H1 (cell line): ENCODE measurements around the gene TIFAB. TPM values are rescaled to one million over a fixed set of nuclear protein-coding genes. Genes with fewer than 3 reads are reported as not detected.

ENCODE experiments used
- CTCF ChIA-PET: fragments of 300-600 bp; sonication (Branson Sonifier 250); formaldehyde crosslinking; loops from one replicate; lab custom pipeline; 2021; ENCODE audit not compliant: partially characterized antibody; lab: Charles Lee
- POLR2A ChIA-PET: fragments of 300-600 bp; sonication (Branson Sonifier 250); formaldehyde crosslinking; loops from one replicate; lab custom pipeline; 2021; ENCODE audit warnings: inconsistent platforms; ENCODE audit not compliant: partially characterized antibody; lab: Charles Lee
- DNase-seq, 2 experiments: peaks; one replicate each; pipeline versions ENCODE4 v3.0.0 to v3.0.0-alpha.2; 2010 to 2022; ENCODE audit warnings: low spot score in 2 of 2, low read depth in 1 of 2, mixed read lengths in 1 of 2
- FAIRE-seq: peaks from 2 replicates; lab custom pipeline; 2011; peaks lifted over from hg19 to GRCh38; lab: Jason Lieb, UNC
- H2AFZ ChIP-seq: 2 replicates; pipeline ENCODE4 v1.8.1; 2012; ENCODE audit warnings: low read length, inconsistent platforms
- H2AK5ac ChIP-seq: 2 replicates; pipeline ENCODE4 v1.6.1; 2013; ENCODE audit warnings: low read depth, low read length
- H2BK120ac ChIP-seq: replicated peaks from 2 replicates; pipeline ENCODE3; 2013; ENCODE audit warnings: low read depth, low read length, inconsistent platforms
- H2BK12ac ChIP-seq: 2 replicates; pipeline ENCODE4 v1.6.1; 2013; ENCODE audit warnings: low read depth, low read length
- H2BK15ac ChIP-seq: 2 replicates; pipeline ENCODE4 v1.6.1; 2013; ENCODE audit warnings: low read length
- H2BK20ac ChIP-seq: 2 replicates; pipeline ENCODE4 v1.6.1; 2013; ENCODE audit warnings: low read length
- H2BK5ac ChIP-seq: 2 replicates; pipeline ENCODE4 v1.6.1; 2013; ENCODE audit warnings: low read depth, low read length
- H3K14ac ChIP-seq: 2 replicates; pipeline ENCODE4 v1.6.1; 2013; ENCODE audit warnings: inconsistent platforms; ENCODE audit not compliant: insufficient read length
- H3K18ac ChIP-seq: 2 replicates; pipeline ENCODE4 v1.6.1; 2013; ENCODE audit warnings: low read length; ENCODE audit errors: extremely low read depth
- H3K23ac ChIP-seq: 2 replicates; pipeline ENCODE4 v1.6.1; 2013; ENCODE audit warnings: inconsistent platforms; ENCODE audit not compliant: insufficient read length
- H3K23me2 ChIP-seq: 2 replicates; pipeline ENCODE4 v1.6.1; 2013; ENCODE audit warnings: low read depth, low read length
- H3K27ac ChIP-seq: 2 replicates; pipeline ENCODE4 v1.6.1; 2011; ENCODE audit warnings: low read depth, low read length, inconsistent platforms
- H3K27me3 ChIP-seq, 4 experiments: replicated peaks in 1 of 4; 1 replicate in 1 of 4; 2 replicates in 3 of 4; pipeline versions ENCODE4 v1.6.1 to v1.8.1; 2011 to 2013; ENCODE audit warnings: low read length in 3 of 4, mild to moderate bottlenecking in 3 of 4, inconsistent platforms in 2 of 4, mixed read lengths in 2 of 4, moderate library complexity in 1 of 4; ENCODE audit not compliant: control insufficient read depth in 3 of 4, insufficient read depth in 3 of 4; ENCODE audit errors: extremely low read depth in 1 of 4
- H3K36me3 ChIP-seq, 4 experiments: 2 replicates each; pipeline versions ENCODE4 v1.6.1 to v1.8.1; 2011 to 2013; ENCODE audit warnings: mild to moderate bottlenecking in 4 of 4, low read length in 3 of 4, moderate library complexity in 2 of 4, control low read depth in 1 of 4, inconsistent platforms in 1 of 4; ENCODE audit not compliant: insufficient read depth in 4 of 4, control insufficient read depth in 2 of 4
- H3K4ac ChIP-seq: replicated peaks from 2 replicates; pipeline ENCODE3; 2013; ENCODE audit warnings: low read length, low read depth, mixed read lengths, inconsistent platforms; ENCODE audit not compliant: insufficient read length
- H3K4me1 ChIP-seq, 4 experiments: replicated peaks in 1 of 4; 1 replicate in 1 of 4; 2 replicates in 3 of 4; pipeline versions ENCODE4 v1.6.1 to v1.8.1; 2011 to 2013; ENCODE audit warnings: low read length in 3 of 4, inconsistent platforms in 2 of 4, mixed read lengths in 1 of 4; ENCODE audit not compliant: insufficient read depth in 4 of 4, control insufficient read depth in 3 of 4
- H3K4me2 ChIP-seq, 2 experiments: 2 replicates each; pipeline versions ENCODE4 v1.6.1 to v1.8.1; 2011 to 2013; ENCODE audit warnings: low read depth in 2 of 2, low read length in 2 of 2, control low read depth in 1 of 2, inconsistent platforms in 1 of 2, mild to moderate bottlenecking in 1 of 2; ENCODE audit not compliant: insufficient read depth in 1 of 2
- H3K4me3 ChIP-seq, 4 experiments: fragments of 200-600, 300-600 bp in 1 of 4; sonication (generic), shearing (Covaris generic), sonication (Bioruptor Twin) in 1 of 4; 2 replicates each; pipeline versions ENCODE4 v1.5.1 to v1.8.1; 2011 to 2016; ENCODE audit warnings: low read length in 4 of 4, low read depth in 3 of 4, control low read depth in 2 of 4, inconsistent platforms in 2 of 4, mild to moderate bottlenecking in 2 of 4, mixed read lengths in 1 of 4, moderate library complexity in 1 of 4; ENCODE audit not compliant: insufficient read depth in 2 of 4; ENCODE audit errors: extremely low read depth in 1 of 4
- H3K56ac ChIP-seq: replicated peaks from 2 replicates; pipeline ENCODE3; 2013; ENCODE audit warnings: low read depth, mild to moderate bottlenecking, mixed read lengths, low read length, inconsistent platforms; ENCODE audit not compliant: insufficient read length
- H3K79me1 ChIP-seq: 2 replicates; pipeline ENCODE4 v1.6.1; 2013; ENCODE audit warnings: low read depth, low read length, control low read depth
- H3K79me2 ChIP-seq, 2 experiments: 2 replicates each; pipeline versions ENCODE4 v1.6.1 to v1.8.1; 2012 to 2013; ENCODE audit warnings: low read length in 2 of 2, mild to moderate bottlenecking in 2 of 2, inconsistent platforms in 1 of 2; ENCODE audit not compliant: insufficient read depth in 2 of 2, control insufficient read depth in 1 of 2
- H3K9ac ChIP-seq, 4 experiments: replicated peaks in 1 of 4; 1 replicate in 1 of 4; 2 replicates in 3 of 4; pipeline versions ENCODE4 v1.6.1 to v1.8.1; 2011 to 2013; ENCODE audit warnings: low read depth in 3 of 4, low read length in 3 of 4, control low read depth in 2 of 4, mild to moderate bottlenecking in 2 of 4, moderate library complexity in 2 of 4, inconsistent platforms in 1 of 4; ENCODE audit errors: extremely low read depth in 1 of 4
- H3K9me3 ChIP-seq, 2 experiments: 2 replicates each; pipeline versions ENCODE4 v1.6.1 to v1.8.1; 2012 to 2013; ENCODE audit warnings: mild to moderate bottlenecking in 2 of 2, moderate library complexity in 2 of 2, control low read depth in 1 of 2, inconsistent platforms in 1 of 2, low read depth in 1 of 2, low read length in 1 of 2, mixed read lengths in 1 of 2; ENCODE audit not compliant: insufficient read depth in 2 of 2
- H4K20me1 ChIP-seq, 2 experiments: replicated peaks in 1 of 2; 2 replicates each; pipeline versions ENCODE3 to v1.8.1; 2011 to 2013; ENCODE audit warnings: inconsistent platforms in 2 of 2, low read length in 2 of 2, mild to moderate bottlenecking in 1 of 2; ENCODE audit not compliant: insufficient read depth in 2 of 2, control insufficient read depth in 1 of 2
- H4K5ac ChIP-seq: 2 replicates; pipeline ENCODE4 v1.6.1; 2013; ENCODE audit warnings: low read length, low read depth, mixed read lengths, inconsistent platforms; ENCODE audit not compliant: insufficient read length
- H4K8ac ChIP-seq: 2 replicates; pipeline ENCODE4 v1.8.0; 2013; ENCODE audit warnings: mild to moderate bottlenecking, moderate library complexity, low read length, inconsistent platforms; ENCODE audit not compliant: insufficient read depth; ENCODE audit errors: extremely low read depth
- H4K91ac ChIP-seq: replicated peaks from 2 replicates; pipeline ENCODE3; 2013; ENCODE audit warnings: low read length, mixed read lengths, inconsistent platforms; ENCODE audit not compliant: insufficient read length
- KDM5A ChIP-seq: fragments of 200-600 bp; IDR thresholded peaks from 2 replicates; pipeline ENCODE4 v1.7.1; 2012; ENCODE audit warnings: mild to moderate bottlenecking, low read length, inconsistent platforms, mixed read lengths
- ZNF274 ChIP-seq: IDR thresholded peaks from 2 replicates; pipeline ENCODE4 v1.7.0; 2012; ENCODE audit warnings: low read length, borderline replicate concordance; ENCODE audit errors: extremely low read depth
- WGBS, 2 experiments: shearing (Covaris generic) in 1 of 2; methylation state at CpG; one replicate each; pipeline versions ENCODE4 v1.1.6 to v1.1.7; 2013 to 2015; ENCODE audit warnings: low lambda C conversion rate in 2 of 2, mixed read lengths in 2 of 2, inconsistent platforms in 1 of 2, low coverage in 1 of 2, missing lambda C conversion rate in 1 of 2; ENCODE audit not compliant: insufficient replicate concordance in 2 of 2, insufficient coverage in 1 of 2, insufficient read length in 1 of 2; ENCODE audit errors: extremely low coverage in 1 of 2, missing lambda C conversion rate in 1 of 2; 5-methylcytosine and 5-hydroxymethylcytosine counted together
- polyA plus RNA-seq, 7 experiments: library from polyadenylated mRNA; depleted of rRNA in 3 of 7; stranded (reverse) in 5 of 7; unstranded in 2 of 7; fragments of >200 nt in 5 of 7; fragments of 200-250 nt in 2 of 7; gene quantifications; 1 replicate in 5 of 7; 2 replicates in 1 of 7; 4 replicates in 1 of 7; pipeline versions ENCODE4 v1.2.1 to v1.2.3, GENCODE V29; 2011 to 2013; ENCODE audit warnings: missing spikeins in 2 of 7, mixed read lengths in 2 of 7
- total RNA-seq: library from RNA; stranded (reverse); fragmentation: NEBNext Ultra II Directional; extraction: Animal tissue kit (Norgen Biotek cat#: 25700); gene quantifications from 2 replicates; pipeline ENCODE4 v1.2.1, GENCODE V29; 2021
- TF ChIP-seq, protein P1 (sequence below), 3 experiments: IDR thresholded peaks; 1 replicate in 2 of 3; 2 replicates in 1 of 3; pipeline versions ENCODE4 v1.5.1 to v1.6.1; 2011; ENCODE audit warnings: low read length in 3 of 3, mild to moderate bottlenecking in 3 of 3, inconsistent platforms in 2 of 3, low read depth in 1 of 3, moderate library complexity in 1 of 3; ENCODE audit not compliant: insufficient read depth in 1 of 3; ENCODE audit errors: control extremely low read depth in 1 of 3

The TIFAB gene
- total and polyA plus RNA-seq, 2 of the 8 experiments (the other 6 are each of a cell fraction or from before 2014, with no cell fraction given): not detected

GRCh38 chr5:135432113-135432512 is 20.0 kb downstream of the TIFAB start:
- Histone ChIP-seq H2BK12ac (no peak overlapping the region), H3K79me2 (no peaks in the 10 kb centered on the region), H3K27me3 (no peaks in the 10 kb centered on the region), H3K9ac (no peak overlapping the region), H2BK120ac (no peak overlapping the region), H3K23ac (no peak overlapping the region), H2AK5ac (no peak overlapping the region), H3K18ac (no peak overlapping the region), H3K4me2 (no peak overlapping the region), H3K4me3 (no peak overlapping the region), H3K4me1 (no peaks in the 10 kb centered on the region; a peak in 1 of 7 replicates), H3K36me3 (no peaks in the 10 kb centered on the region), H4K5ac (no peak overlapping the region), H2BK5ac (no peak overlapping the region), H2BK20ac (no peak overlapping the region), H3K9me3 (peaks cover 0 to 6% of the 10 kb centered on the region in 2 experiments; a peak in 2 of 4 replicates), H3K56ac (no peak overlapping the region), H3K27ac (no peak overlapping the region), H3K14ac (no peak overlapping the region), H2AFZ (no peak overlapping the region), H2BK15ac (no peak overlapping the region), H3K23me2 (no peaks in the 10 kb centered on the region), H4K91ac (no peak overlapping the region), H4K8ac (no peak overlapping the region; the same call in 1 of the 2 replicates), H4K20me1 (no peaks in the 10 kb centered on the region), H3K79me1 (no peaks in the 10 kb centered on the region), H3K4ac (no peak overlapping the region)
- POLR2A ChIA-PET: no interaction called here
- CTCF ChIA-PET: interaction anchor here (1.4 to 1.8 kb wide), 2 partner anchors 9 to 49 kb away, joined by 4 to 5 read pairs; no protein-coding TSS in a partner anchor
- WGBS, 2 experiments: 85% methylated on average over 4 of the region's 4 CpGs; no CpG with 5 or more reads in 1 of the 2 experiments
- FAIRE-seq: no peak
- TF ChIP-seq KDM5A (no peak), ZNF274 (no peak)
- TF ChIP-seq, protein P1, sequence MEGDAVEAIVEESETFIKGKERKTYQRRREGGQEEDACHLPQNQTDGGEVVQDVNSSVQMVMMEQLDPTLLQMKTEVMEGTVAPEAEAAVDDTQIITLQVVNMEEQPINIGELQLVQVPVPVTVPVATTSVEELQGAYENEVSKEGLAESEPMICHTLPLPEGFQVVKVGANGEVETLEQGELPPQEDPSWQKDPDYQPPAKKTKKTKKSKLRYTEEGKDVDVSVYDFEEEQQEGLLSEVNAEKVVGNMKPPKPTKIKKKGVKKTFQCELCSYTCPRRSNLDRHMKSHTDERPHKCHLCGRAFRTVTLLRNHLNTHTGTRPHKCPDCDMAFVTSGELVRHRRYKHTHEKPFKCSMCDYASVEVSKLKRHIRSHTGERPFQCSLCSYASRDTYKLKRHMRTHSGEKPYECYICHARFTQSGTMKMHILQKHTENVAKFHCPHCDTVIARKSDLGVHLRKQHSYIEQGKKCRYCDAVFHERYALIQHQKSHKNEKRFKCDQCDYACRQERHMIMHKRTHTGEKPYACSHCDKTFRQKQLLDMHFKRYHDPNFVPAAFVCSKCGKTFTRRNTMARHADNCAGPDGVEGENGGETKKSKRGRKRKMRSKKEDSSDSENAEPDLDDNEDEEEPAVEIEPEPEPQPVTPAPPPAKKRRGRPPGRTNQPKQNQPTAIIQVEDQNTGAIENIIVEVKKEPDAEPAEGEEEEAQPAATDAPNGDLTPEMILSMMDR (IDR thresholded peaks at IDR 0.05; ENCODE audit: control extremely low read depth in 1 of 3, insufficient read depth in 1 of 3, low read depth in 1 of 3, low read length in 3 of 3): 0 out of 4 replicates have a peak, but pooled peaks of 1 of the 3 experiments have one; percentile 0
- peak in 1 of 2 experiments; percentile 34 for DNase-seq
